ENCODE data around the gene LRAT.

Gene LRAT

DNA sequence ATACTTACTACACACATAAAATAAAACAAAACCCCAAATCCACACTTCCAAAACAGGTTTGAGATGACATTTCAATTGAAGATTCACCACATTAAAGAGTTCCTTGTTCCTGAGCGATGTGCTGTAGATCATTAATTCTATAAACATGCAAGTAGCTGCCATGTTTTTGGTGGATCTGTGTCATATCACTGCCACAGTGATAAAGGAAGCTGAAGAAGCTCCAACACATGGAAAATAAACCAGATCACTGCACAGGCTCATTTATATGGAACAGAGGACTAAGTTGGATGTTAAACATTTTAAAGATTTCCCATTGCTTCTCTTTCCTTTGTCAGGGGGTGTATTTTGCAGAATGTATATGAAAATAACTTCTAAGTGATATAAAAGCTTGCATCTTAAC, 34.5 kb downstream of the LRAT start:
- DNase-seq: no peak

DNA sequence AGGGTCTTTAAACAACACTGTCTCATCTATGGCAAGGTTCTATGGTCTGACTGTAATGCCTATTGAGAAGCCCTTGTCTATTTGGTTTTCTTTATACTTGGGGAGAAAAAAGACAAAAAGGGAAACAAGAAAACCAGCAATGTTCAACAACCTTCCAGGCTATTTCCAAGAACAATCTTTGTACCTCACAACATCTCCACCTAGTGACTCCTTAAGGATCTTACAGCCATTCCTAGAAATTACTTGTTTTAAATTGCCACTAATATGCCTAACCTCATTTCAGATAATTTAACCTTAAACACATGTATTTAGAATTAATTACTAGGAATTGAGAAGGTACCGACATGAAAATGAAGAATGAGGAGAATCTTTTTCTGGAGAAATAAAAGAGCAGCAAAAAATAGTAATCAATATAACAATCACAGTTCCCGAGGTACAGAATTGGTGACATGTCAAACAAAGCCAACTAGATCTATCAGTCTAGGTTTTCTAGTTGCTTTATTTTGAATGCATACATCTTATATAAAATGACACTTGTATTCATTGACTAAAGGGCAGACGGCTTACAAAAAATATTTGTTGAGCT, 35.7 kb downstream of the LRAT start:
- peak; percentile 22 for DNase-seq

DNA sequence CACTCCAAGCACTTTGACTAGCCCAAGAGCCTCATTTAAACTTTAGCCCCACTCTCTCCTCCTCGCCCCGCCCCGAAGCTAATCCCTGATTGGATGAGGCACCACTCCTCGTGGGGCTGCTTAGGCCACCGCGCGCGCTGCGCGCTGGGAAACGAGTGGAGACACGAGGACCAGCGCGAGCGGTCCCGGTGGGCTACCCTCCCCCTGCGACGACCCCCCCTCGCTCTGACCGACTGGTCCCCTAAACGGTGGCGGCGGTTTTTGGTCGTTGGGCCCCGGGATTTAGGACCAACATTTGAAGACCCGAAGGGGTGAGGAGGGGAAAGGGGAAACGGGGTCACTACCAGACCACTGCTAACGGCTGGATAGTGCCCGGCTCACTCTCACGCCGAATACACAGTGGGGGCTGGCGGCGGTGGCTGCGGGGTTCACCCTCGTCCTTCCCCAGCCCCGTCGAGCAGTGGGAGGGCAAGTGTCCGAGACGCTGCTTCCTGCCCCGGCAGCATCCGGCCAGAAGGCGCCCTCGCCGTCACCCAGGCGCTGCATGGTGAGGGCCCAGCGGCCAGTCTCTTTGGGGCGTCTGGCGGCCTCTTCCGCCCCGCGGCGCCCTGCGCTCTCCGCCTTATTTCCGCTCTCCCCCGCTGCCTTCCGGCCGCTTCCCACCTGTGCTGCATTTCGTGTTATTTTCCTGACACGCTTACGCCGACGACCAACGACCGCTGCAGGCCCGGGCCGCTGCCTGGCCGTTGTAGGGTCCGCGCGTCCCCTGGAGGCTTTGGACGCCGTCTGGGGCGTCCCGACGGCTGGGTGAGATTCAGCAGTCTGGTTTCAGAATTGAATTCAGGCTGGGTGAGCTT, 37.6 kb downstream of the LRAT start, which contains the start of gene RBM46:
Gene RBM46 (plus strand): TSS at position 147 of the 857 bp plus-strand sequence. CDS start 15,481 bp downstream, outside the sequence.
- DNase-seq: no peak

- no peak for DNase-seq
These were observed 38.1 kb downstream of the LRAT start for GRCh38 chr4:154781983-154782293.
